Measurements from ENCODE around the gene IQCN.
A peak's percentile ranks its signal among the peaks of the same experiment; 100 is the strongest.

The IQCN gene

DNA sequence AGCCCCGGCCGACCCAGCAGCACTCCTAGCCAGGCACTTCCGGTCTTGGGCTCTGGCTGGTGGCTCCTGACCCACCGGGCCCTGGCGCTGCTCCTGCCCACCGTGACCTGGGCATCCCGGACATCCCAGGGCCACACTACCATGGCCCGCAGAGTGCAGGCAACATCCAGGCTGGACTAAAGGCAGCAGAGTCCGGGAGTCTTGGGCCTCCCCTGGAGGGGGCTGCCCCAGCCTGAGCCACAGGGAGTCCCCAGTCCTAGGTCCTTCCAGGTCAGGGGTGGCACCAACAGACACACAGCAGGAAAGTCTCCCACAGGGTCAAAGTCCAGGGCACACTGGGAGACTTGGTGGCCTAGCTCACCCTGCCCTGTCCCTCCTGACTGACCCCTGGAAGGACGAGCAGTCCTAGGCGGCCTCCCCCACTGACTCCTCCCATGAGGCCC, 37.9 kb upstream of the IQCN start:
- FAIRE-seq, result no peak
- DNase-seq (ENCODE audit: insufficient read length), result no peak
- TF ChIP-seq POLR2AphosphoS5 (IDR thresholded peaks at IDR 0.05; ENCODE audit: low read depth, low read length) (no peak), TAF1 (IDR thresholded peaks at IDR 0.05; ENCODE audit: borderline replicate concordance, low read depth, low read length) (no peak), POLR2A (IDR thresholded peaks at IDR 0.05; ENCODE audit: low read depth, low read length) (no peak)

GRCh38 chr19:18311502-18312091, 37.3 kb upstream of the IQCN start:
- TF ChIP-seq POLR2A (IDR thresholded peaks at IDR 0.05; ENCODE audit: low read depth, low read length) (no peak), POLR2AphosphoS5 (IDR thresholded peaks at IDR 0.05; ENCODE audit: low read depth, low read length) (0 out of 2 replicates have a peak, but pooled peaks have one; percentile 11), TAF1 (IDR thresholded peaks at IDR 0.05; ENCODE audit: borderline replicate concordance, low read depth, low read length) (no peak)
- DNase-seq (ENCODE audit: insufficient read length), result no peak
- FAIRE-seq, result no peak

GRCh38 chr19:18310966-18311365, 36.7 kb upstream of the IQCN start:
- TF ChIP-seq TAF1 (IDR thresholded peaks at IDR 0.05; ENCODE audit: borderline replicate concordance, low read depth, low read length), result no peak
- TF ChIP-seq POLR2A (IDR thresholded peaks at IDR 0.05; ENCODE audit: low read depth, low read length), result no peak
- TF ChIP-seq POLR2AphosphoS5 (IDR thresholded peaks at IDR 0.05; ENCODE audit: low read depth, low read length), result no peak
- DNase-seq (ENCODE audit: insufficient read length) (no peak), FAIRE-seq (no peak)

DNA sequence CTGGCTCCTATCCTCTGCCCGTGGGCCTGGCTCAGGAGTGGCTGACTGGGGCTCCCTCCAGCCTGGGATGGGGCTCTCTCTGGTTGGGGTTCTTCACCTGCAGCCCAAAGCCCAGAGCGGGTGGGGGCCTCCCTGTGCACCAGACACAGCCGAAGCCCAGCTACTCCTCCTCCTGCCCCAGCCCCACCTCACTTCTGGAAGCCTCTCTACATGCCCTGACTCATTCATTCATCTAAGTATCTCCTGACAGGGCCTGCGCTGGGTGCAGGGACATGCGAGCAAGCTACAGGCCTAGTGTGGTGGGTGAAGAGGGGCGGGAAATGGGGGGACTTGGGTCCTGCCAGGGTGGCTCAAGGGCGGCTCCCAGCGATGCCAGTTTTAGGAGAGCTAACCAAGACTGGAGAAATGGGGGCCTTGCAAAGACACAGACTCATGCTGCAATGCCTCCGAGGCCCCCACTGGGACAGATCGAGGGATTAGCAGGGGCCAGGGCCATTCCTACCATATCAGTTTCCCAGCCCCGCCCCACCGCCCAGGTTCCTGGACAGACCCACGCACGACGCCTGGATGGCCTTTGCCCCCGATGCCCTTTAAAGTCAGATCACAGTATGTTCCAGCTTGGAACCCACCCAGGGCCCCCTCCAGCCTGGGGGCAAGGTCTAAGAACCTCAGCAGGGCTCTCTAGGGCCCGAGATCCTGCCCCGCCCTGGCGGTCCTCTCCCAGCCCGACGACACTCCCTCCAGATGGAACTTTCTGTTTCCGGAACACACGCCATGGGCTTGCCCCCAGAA, 36.1 kb upstream of the IQCN start:
- DNase-seq (ENCODE audit: insufficient read length), result no peak
- TF ChIP-seq POLR2A (IDR thresholded peaks at IDR 0.05; ENCODE audit: low read depth, low read length) (no peak), POLR2AphosphoS5 (IDR thresholded peaks at IDR 0.05; ENCODE audit: low read depth, low read length) (no peak)
- FAIRE-seq, result no peak

DNA sequence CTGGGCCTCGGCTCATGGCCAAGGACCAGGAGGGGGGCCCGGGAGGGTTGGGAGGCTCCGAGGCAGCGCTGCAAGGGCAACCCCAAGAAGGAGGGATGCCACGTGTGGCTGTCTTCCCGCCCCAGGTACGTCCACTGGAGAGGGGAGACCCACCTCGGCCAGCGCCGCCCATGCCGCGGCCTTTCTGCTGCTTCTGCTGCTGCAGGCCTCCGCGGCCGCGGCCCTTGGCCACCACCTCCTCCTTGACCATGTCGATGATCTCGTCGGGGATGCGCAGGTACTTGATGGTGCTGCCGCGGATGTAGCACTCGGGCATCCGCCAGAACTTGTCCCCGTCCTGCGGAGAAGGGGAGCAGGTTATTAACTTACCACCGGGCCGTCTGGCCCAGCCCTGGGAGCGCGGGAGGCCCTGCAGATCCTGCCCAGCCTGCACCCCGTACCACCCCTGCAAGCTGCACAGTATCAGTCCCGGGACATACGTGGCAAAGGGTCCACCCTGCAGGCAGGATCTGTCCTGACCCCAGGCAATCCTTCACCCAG, 35.3 kb upstream of the IQCN start:
- no peak for TF ChIP-seq POLR2A (IDR thresholded peaks at IDR 0.05; ENCODE audit: low read depth, low read length)
- FAIRE-seq (no peak), DNase-seq (ENCODE audit: insufficient read length) (no peak)

GRCh38 chr19:18308948-18309325, 34.7 kb upstream of the IQCN start:
- no peak for TF ChIP-seq TAF1 (IDR thresholded peaks at IDR 0.05; ENCODE audit: borderline replicate concordance, low read depth, low read length)
- TF ChIP-seq POLR2A (IDR thresholded peaks at IDR 0.05; ENCODE audit: low read depth, low read length), result no peak
- TF ChIP-seq POLR2AphosphoS5 (IDR thresholded peaks at IDR 0.05; ENCODE audit: low read depth, low read length), result no peak
- FAIRE-seq (no peak), DNase-seq (ENCODE audit: insufficient read length) (no peak)

DNA sequence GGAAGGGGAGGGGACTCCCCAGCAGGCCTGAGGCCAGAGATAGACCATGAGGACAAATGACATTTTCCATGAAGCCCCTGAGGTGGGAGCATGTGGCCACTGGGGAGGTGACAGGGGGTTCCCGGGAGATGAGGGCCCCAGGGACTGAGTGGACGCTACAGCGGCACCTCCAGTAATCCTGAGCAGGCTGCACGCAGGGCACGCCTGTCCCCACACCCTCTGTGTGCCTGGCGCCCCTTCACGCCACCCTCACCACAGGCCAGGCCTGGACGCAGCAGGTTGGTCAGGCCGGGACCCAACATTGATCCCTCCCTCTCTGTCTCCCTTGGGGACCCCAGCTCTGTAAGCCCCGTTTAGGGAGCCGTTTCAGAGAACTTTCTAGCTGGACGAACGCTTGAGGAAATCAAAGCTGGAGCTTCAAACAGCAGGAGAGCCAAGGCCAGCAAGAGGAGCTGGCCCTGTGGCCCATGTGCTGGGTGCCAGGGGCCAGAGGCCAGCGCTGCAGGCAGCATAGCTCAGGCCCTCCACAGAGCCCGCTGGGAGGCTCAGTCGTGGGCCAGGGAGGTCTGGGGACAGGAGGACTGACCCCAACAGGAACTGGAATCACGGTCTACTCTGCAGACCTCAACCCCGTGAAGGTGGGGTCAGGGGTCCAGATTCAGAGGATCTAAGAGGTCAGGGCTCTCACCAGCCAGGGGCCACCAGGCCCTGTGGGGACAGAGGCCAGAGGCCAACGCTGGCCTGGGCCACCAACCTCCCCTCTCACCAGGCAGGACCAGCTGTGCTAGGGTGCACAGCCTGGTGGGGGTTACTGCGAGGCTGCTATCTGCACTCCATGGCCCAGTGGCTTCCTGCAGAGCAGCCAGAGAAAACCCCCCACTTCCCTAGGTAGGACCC, 34.0 kb upstream of the IQCN start:
- no peak for DNase-seq (ENCODE audit: insufficient read length)
- FAIRE-seq, result no peak
- TF ChIP-seq TAF1 (IDR thresholded peaks at IDR 0.05; ENCODE audit: borderline replicate concordance, low read depth, low read length), result no peak
- no peak for TF ChIP-seq POLR2AphosphoS5 (IDR thresholded peaks at IDR 0.05; ENCODE audit: low read depth, low read length)
- no peak; the same call in 1 of the 2 replicates for TF ChIP-seq POLR2A (IDR thresholded peaks at IDR 0.05; ENCODE audit: low read depth, low read length)

- no peak for FAIRE-seq
- TF ChIP-seq POLR2A (IDR thresholded peaks at IDR 0.05; ENCODE audit: low read depth, low read length) (no peak), POLR2AphosphoS5 (IDR thresholded peaks at IDR 0.05; ENCODE audit: low read depth, low read length) (no peak), TAF1 (IDR thresholded peaks at IDR 0.05; ENCODE audit: borderline replicate concordance, low read depth, low read length) (no peak)
- no peak for DNase-seq (ENCODE audit: insufficient read length)
Measured at GRCh38 chr19:18307271-18307681, 33.0 kb upstream of the IQCN start.

DNA sequence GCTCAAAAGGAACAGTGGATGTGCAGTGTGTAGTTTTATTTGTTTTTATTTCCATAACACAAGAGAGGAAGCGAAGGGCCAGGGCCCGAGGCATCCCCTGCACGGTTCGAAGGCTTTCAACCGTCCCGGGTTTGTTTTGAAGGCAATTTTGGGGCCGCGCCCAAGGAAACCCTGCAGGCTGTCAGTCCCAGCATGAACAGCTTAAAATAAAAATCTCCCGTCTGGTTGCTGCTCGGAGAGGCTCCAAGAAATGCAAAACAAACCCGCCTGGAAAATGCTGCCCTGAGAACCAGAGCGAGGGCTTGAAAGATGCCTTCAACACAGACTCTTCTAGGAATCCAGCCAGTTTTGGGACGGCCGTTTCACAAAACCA, 32.6 kb upstream of the IQCN start:
- no peak for TF ChIP-seq POLR2A (IDR thresholded peaks at IDR 0.05; ENCODE audit: low read depth, low read length)
- DNase-seq (ENCODE audit: insufficient read length) (no peak), FAIRE-seq (no peak)

GRCh38 chr19:18306209-18306887, 32.1 kb upstream of the IQCN start:
- TF ChIP-seq POLR2A (IDR thresholded peaks at IDR 0.05; ENCODE audit: low read depth, low read length), result no peak
- TF ChIP-seq POLR2AphosphoS5 (IDR thresholded peaks at IDR 0.05; ENCODE audit: low read depth, low read length), result no peak
- TF ChIP-seq TAF1 (IDR thresholded peaks at IDR 0.05; ENCODE audit: borderline replicate concordance, low read depth, low read length), result no peak

More at GRCh38 chr19:18306209-18306887, 32.1 kb upstream of the IQCN start:
- DNase-seq (ENCODE audit: insufficient read length) (no peak), FAIRE-seq (peak; percentile 21)

Data from GM12892 (cell line).